Activated CD8-positive, alpha-beta memory T cell treated with anti-CD3 and anti-CD28 coated beads for 1 hour (primary cell): ENCODE data around the gene FES.
"Not testable (repeated sequence)": the region's sequence is repeated elsewhere in the genome, so short reads cannot be mapped to it uniquely, and the experiment has no call there.

Experiments used
- DNase-seq, 2 donors: peaks; one replicate each; pipeline ENCODE4 v3.0.0-alpha.2; 2020; ENCODE audit warnings: low read depth in 1 of 2; ENCODE audit errors: extremely low read depth in 1 of 2

Gene FES

GRCh38 chr15:90889736-90890456 lies 5.6 kb downstream of the FES start:
- no peak for DNase-seq

GRCh38 chr15:90890839-90891238 lies 6.5 kb downstream of the FES start:
- no peak for DNase-seq

- no peak for DNase-seq
Measured at GRCh38 chr15:90891346-90891949, 7.1 kb downstream of the FES start.

- DNase-seq, result no peak
Measured at GRCh38 chr15:90892023-90892422, 7.7 kb downstream of the FES start.

GRCh38 chr15:90892498-90893174 lies 8.3 kb downstream of the FES start:
- DNase-seq, result no peak

- DNase-seq, result no peak
Measured at GRCh38 chr15:90893175-90894090, 9.1 kb downstream of the FES start.

- no peak for DNase-seq
Measured at GRCh38 chr15:90895571-90896117, 11.3 kb downstream of the FES start.

- not testable (repeated sequence) for DNase-seq
Measured at GRCh38 chr15:90897131-90897655, 12.9 kb downstream of the FES start.

GRCh38 chr15:90901175-90902039 lies 17.1 kb downstream of the FES start:
- no peak for DNase-seq

- DNase-seq, result peak; percentile 27 to 53
Measured at GRCh38 chr15:90902040-90902839, 17.9 kb downstream of the FES start.

GRCh38 chr15:90902840-90903732 lies 18.8 kb downstream of the FES start, which contains the start of gene MAN2A2:
TSS of gene MAN2A2 (plus strand) at chr15:90903302. CDS start at chr15:90904208, 906 bp downstream.
- DNase-seq, result peak; percentile 19 to 65

GRCh38 chr15:90903733-90904536 lies 19.6 kb downstream of the FES start:
- DNase-seq, result no peak

- DNase-seq, result no peak
Measured at GRCh38 chr15:90904746-90905145, 20.4 kb downstream of the FES start.

- no peak for DNase-seq
Measured at GRCh38 chr15:90905306-90906180, 21.2 kb downstream of the FES start.

- DNase-seq, result no peak
Measured at GRCh38 chr15:90906181-90906849, 22.0 kb downstream of the FES start.
